Measurements from ENCODE around the gene MS4A14. TPM values are rescaled to one million over a fixed set of nuclear protein-coding genes. Genes with fewer than 3 reads are reported as not detected.

Gene MS4A14
- total and polyA plus RNA-seq, 2 of the 4 experiments (the other 2 are of a cell fraction) = not detected

DNA sequence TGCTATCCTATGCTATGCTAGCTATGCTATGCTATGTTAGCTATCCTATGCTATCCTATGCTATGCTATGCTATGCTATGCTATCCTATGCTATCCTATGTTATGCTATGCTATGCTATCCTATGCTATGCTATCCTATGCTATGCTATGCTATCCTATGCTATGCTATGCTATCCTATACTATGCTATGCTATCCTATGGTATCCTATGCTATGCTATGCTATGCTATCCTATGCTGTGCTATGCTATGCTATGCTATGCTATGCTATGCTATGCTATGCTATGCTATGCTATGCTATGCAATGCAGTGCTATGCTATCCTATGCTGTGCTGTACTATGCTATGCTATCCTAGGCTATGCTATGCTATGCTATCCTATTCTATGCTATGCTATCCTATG lies 50.8 kb downstream of the MS4A14 start:
- POLR2A ChIA-PET (ENCODE audit: unreplicated experiment) = no interaction called here
- TF ChIP-seq RCOR1 (IDR thresholded peaks at IDR 0.05; ENCODE audit: insufficient replicate concordance, low read length) = no peak
- no peak for TF ChIP-seq NFE2L2 (IDR thresholded peaks at IDR 0.05; ENCODE audit: low read depth, low read length)
- TF ChIP-seq, protein P1, sequence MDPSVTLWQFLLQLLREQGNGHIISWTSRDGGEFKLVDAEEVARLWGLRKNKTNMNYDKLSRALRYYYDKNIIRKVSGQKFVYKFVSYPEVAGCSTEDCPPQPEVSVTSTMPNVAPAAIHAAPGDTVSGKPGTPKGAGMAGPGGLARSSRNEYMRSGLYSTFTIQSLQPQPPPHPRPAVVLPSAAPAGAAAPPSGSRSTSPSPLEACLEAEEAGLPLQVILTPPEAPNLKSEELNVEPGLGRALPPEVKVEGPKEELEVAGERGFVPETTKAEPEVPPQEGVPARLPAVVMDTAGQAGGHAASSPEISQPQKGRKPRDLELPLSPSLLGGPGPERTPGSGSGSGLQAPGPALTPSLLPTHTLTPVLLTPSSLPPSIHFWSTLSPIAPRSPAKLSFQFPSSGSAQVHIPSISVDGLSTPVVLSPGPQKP (IDR thresholded peaks at IDR 0.05; ENCODE audit: borderline replicate concordance, low read depth, low read length) = no peak
- no peak for TF ChIP-seq MAFK (IDR thresholded peaks at IDR 0.05; ENCODE audit: low read depth, low read length)
- no peak for TF ChIP-seq MAZ (IDR thresholded peaks at IDR 0.05; ENCODE audit: borderline replicate concordance, low read depth, low read length)
- no peak for TF ChIP-seq CHD1 (IDR thresholded peaks at IDR 0.05; ENCODE audit: low read depth, low read length)
- TF ChIP-seq CEBPB (IDR thresholded peaks at IDR 0.05; ENCODE audit: low read depth, low read length) = no peak
- TF ChIP-seq, protein P2, sequence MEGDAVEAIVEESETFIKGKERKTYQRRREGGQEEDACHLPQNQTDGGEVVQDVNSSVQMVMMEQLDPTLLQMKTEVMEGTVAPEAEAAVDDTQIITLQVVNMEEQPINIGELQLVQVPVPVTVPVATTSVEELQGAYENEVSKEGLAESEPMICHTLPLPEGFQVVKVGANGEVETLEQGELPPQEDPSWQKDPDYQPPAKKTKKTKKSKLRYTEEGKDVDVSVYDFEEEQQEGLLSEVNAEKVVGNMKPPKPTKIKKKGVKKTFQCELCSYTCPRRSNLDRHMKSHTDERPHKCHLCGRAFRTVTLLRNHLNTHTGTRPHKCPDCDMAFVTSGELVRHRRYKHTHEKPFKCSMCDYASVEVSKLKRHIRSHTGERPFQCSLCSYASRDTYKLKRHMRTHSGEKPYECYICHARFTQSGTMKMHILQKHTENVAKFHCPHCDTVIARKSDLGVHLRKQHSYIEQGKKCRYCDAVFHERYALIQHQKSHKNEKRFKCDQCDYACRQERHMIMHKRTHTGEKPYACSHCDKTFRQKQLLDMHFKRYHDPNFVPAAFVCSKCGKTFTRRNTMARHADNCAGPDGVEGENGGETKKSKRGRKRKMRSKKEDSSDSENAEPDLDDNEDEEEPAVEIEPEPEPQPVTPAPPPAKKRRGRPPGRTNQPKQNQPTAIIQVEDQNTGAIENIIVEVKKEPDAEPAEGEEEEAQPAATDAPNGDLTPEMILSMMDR (conservative IDR thresholded peaks at IDR 0.05; ENCODE audit: low read depth, low read length) = no peak
- Histone ChIP-seq H3K23ac (ENCODE audit: low read depth, low read length) (no peak overlapping the region), H3K18ac (ENCODE audit: low read depth, low read length) (no peak overlapping the region), H3K4me3 (ENCODE audit: insufficient read depth, low read depth, low read length) (no peak overlapping the region), H3K14ac (replicated peaks; ENCODE audit: low read depth, low read length) (no peak overlapping the region), H4K91ac (ENCODE audit: insufficient read depth, low read depth, low read length) (no peak overlapping the region), H3K9me1 (ENCODE audit: insufficient read depth, low read length) (no peaks in the 10 kb centered on the region), H3K56ac (ENCODE audit: extremely low read depth, insufficient read depth, low read length) (no peak overlapping the region), H4K8ac (ENCODE audit: low read depth in 2 of 2, low read length in 2 of 2) (no peak overlapping the region), H2BK5ac (ENCODE audit: low read depth, low read length, poor library complexity, severe bottlenecking) (no peak overlapping the region), H2BK20ac (ENCODE audit: low read depth, low read length) (no peak overlapping the region), H3K27ac (ENCODE audit: insufficient read depth, low read length) (no peak overlapping the region), H2BK15ac (ENCODE audit: low read depth, low read length) (no peak overlapping the region), H3K4ac (ENCODE audit: low read depth, low read length) (no peak overlapping the region), H3K4me1 (ENCODE audit: control insufficient read depth, insufficient read depth, low read length) (no peaks in the 10 kb centered on the region), H3K9ac (ENCODE audit: low read depth, low read length) (no peak overlapping the region), H3K27me3 (ENCODE audit: control insufficient read depth, insufficient read depth, low read length) (no peaks in the 10 kb centered on the region), H3K79me1 (ENCODE audit: low read depth in 1 of 2, low read length in 2 of 2) (no peaks in the 10 kb centered on the region), H3K4me2 (ENCODE audit: low read depth, low read length) (no peak overlapping the region), H4K5ac (ENCODE audit: low read depth, low read length) (no peak overlapping the region), H3K9me3 (ENCODE audit: control insufficient read depth, insufficient read depth, low read length) (no peaks in the 10 kb centered on the region), H2BK120ac (ENCODE audit: low read depth, low read length) (no peak overlapping the region), H2AK9ac (replicated peaks; ENCODE audit: low read depth, low read length, poor library complexity) (no peak overlapping the region), H2AFZ (replicated peaks; ENCODE audit: low read length, poor library complexity) (no peak overlapping the region), H4K20me1 (ENCODE audit: insufficient read depth, low read length) (no peaks in the 10 kb centered on the region), H2AK5ac (ENCODE audit: low read depth, low read length) (no peak overlapping the region), H3K36me3 (ENCODE audit: control insufficient read depth, insufficient read depth, low read length) (no peaks in the 10 kb centered on the region)
- no peak for DNase-seq
- in situ Hi-C loops (cut with MboI; ENCODE audit: low sequenced_read_pairs) = no loop called here
- no peak for ATAC-seq (ENCODE audit: low read depth)
- intact Hi-C loops (cut with micrococcal nuclease) = no loop called here
- no TSS peak for BruUV-seq (replicated peaks)
- CTCF ChIA-PET = no interaction called here
- dilution Hi-C loops (cut with HindIII; ENCODE audit: low sequenced_read_pairs, unreplicated experiment) = no loop called here

All from IMR-90 (cell line).